ENCODE results near the gene PLXNA4. TPM values are rescaled to one million over a fixed set of nuclear protein-coding genes. Genes with fewer than 3 reads are reported as not detected.

PLXNA4 gene
- total RNA-seq, 2 experiments from 2014 or later: 0.18 to 0.70 TPM

DNA sequence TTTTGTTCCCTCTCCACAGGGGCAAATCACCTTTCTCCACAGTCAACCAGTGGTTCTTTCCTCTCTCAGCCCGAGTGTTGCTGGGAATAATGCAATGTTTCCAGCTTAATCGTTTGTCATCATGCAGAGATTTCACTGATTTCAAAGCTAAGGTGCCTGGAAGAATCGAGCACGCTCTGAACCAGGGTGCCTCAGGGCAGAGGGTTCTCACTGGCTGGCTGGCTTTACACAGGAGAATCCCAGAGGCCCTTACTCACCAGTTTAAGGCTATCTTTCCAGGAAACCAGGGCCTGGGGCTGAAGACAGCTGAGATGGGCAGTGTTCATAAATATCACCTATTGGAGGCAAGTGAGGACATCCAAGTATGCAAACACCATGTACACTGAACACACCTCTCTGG lies 21.8 kb downstream of the PLXNA4 start:
- DNase-seq (no peak), ATAC-seq (no peak)
- no peak overlapping the region for H3K4me3 Mint-ChIP-seq
- POLR2A ChIA-PET: no interaction called here
- CTCF ChIA-PET: interaction anchor here (0.8 to 1.1 kb wide), 2 partner anchors 26 to 236 kb away, joined by 3 read pairs; no protein-coding TSS in a partner anchor
- H3K9me3 Mint-ChIP-seq: peaks cover 15% of the 10 kb centered on the region
- H3K4me1 Mint-ChIP-seq (ENCODE audit: low read depth): peaks cover 4% of the 10 kb centered on the region
- no peak overlapping the region for H3K27ac Mint-ChIP-seq
- H3K36me3 Mint-ChIP-seq (ENCODE audit: low read depth): peaks cover 2% of the 10 kb centered on the region
- H3K27me3 Mint-ChIP-seq: no peaks in the 10 kb centered on the region
- no peak for TF ChIP-seq CTCF (IDR thresholded peaks at IDR 0.05)
- intact Hi-C loops (cut with micrococcal nuclease): no loop called here

GRCh38 chr7:132553031-132553430 lies 23.2 kb downstream of the PLXNA4 start:
- Mint-ChIP-seq H3K4me1 (ENCODE audit: low read depth) (peaks cover 4% of the 10 kb centered on the region), H3K27me3 (no peaks in the 10 kb centered on the region), H3K4me3 (no peak overlapping the region), H3K9me3 (peaks cover 15% of the 10 kb centered on the region), H3K36me3 (ENCODE audit: low read depth) (peaks cover 2% of the 10 kb centered on the region), H3K27ac (no peak overlapping the region)
- CTCF ChIA-PET: interaction anchor here (1.4 kb wide), 1 partner anchor 28 kb away, joined by 4 read pairs; no protein-coding TSS in a partner anchor
- POLR2A ChIA-PET: no interaction called here
- intact Hi-C loops (cut with micrococcal nuclease): no loop called here
- ATAC-seq (no peak), DNase-seq (no peak)
- TF ChIP-seq CTCF (IDR thresholded peaks at IDR 0.05): no peak

GRCh38 chr7:132551886-132552285 lies 24.4 kb downstream of the PLXNA4 start:
- ATAC-seq (no peak), DNase-seq (no peak)
- H3K36me3 Mint-ChIP-seq (ENCODE audit: low read depth): peaks cover 2% of the 10 kb centered on the region
- no peaks in the 10 kb centered on the region for H3K27me3 Mint-ChIP-seq
- H3K4me3 Mint-ChIP-seq: no peak overlapping the region
- H3K27ac Mint-ChIP-seq: no peak overlapping the region
- POLR2A ChIA-PET: no interaction called here
- TF ChIP-seq CTCF (IDR thresholded peaks at IDR 0.05): no peak
- CTCF ChIA-PET: interaction anchor here (1.4 kb wide), 1 partner anchor 29 kb away, joined by 4 read pairs; no protein-coding TSS in a partner anchor
- H3K4me1 Mint-ChIP-seq (ENCODE audit: low read depth): no peaks in the 10 kb centered on the region
- intact Hi-C loops (cut with micrococcal nuclease): no loop called here
- H3K9me3 Mint-ChIP-seq: peaks cover 15% of the 10 kb centered on the region

DNA sequence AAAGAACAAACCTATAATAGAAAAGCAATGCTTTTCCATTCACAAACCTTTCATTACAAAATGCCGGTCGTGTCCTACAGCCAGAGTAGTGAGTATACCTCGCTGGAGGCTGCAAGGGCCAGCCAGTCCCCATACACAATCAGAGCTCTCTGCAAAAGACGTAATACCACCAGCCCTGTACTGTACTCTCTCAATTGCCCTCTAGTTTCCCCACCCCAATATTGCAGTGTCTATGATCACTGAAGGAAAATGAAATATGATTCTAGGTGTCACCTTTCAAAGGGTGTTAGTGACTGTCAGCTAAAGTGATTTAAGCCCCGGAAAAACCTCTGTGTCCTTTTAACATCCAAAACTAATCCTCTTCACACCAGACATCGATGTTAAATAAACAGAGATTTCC lies 24.8 kb downstream of the PLXNA4 start:
- Mint-ChIP-seq H3K4me1 (ENCODE audit: low read depth) (no peaks in the 10 kb centered on the region), H3K9me3 (peaks cover 15% of the 10 kb centered on the region), H3K27ac (no peak overlapping the region), H3K36me3 (ENCODE audit: low read depth) (peaks cover 2% of the 10 kb centered on the region), H3K4me3 (no peak overlapping the region), H3K27me3 (no peaks in the 10 kb centered on the region)
- POLR2A ChIA-PET: no interaction called here
- intact Hi-C loops (cut with micrococcal nuclease): no loop called here
- DNase-seq (no peak), ATAC-seq (no peak)
- CTCF ChIA-PET: interaction anchor here (1.0 to 1.4 kb wide), 2 partner anchors 30 to 157 kb away, joined by 3 to 4 read pairs; no protein-coding TSS in a partner anchor
- TF ChIP-seq CTCF (IDR thresholded peaks at IDR 0.05): no peak

DNA sequence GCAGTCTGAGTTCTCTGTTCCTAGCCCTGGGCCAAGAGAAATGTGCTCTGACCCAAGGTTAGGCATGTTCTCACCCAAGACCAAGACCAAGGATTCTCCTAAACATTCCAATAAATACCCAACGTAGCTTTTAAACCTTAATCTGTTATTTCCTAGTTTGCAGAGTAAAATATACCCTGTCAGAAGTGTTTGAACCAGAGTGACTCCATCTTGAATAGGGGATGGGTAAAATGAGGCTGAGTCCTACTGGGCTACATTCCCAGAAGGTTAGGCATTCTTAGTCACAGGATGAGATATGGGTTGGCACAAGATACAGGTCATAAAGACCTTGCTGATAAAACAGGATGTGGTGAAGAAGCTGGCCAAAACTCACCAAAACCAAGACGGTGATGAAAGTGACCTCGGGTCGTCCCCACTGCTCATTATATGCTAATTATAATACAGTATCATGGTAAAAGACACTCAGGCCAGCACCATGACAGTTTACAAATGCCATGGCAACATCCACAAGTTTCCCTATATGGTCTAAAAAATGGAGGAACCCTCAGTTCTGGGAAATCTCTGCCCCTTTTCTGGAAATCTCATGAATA lies 27.7 kb downstream of the PLXNA4 start:
- no peak for TF ChIP-seq CTCF (IDR thresholded peaks at IDR 0.05)
- H3K36me3 Mint-ChIP-seq (ENCODE audit: low read depth): peaks cover 2% of the 10 kb centered on the region
- ATAC-seq (peak; percentile 74), DNase-seq (peak; percentile 72)
- H3K4me3 Mint-ChIP-seq: no peak overlapping the region
- H3K9me3 Mint-ChIP-seq: peaks cover 13% of the 10 kb centered on the region
- CTCF ChIA-PET: interaction anchor here (1.0 kb wide), 1 partner anchor 32 kb away, joined by 3 read pairs; no protein-coding TSS in a partner anchor
- intact Hi-C loops (cut with micrococcal nuclease): no loop called here
- POLR2A ChIA-PET: no interaction called here
- H3K27ac Mint-ChIP-seq: no peak overlapping the region
- H3K4me1 Mint-ChIP-seq (ENCODE audit: low read depth): peaks cover 6% of the 10 kb centered on the region
- no peaks in the 10 kb centered on the region for H3K27me3 Mint-ChIP-seq

All from activated CD8-positive, alpha-beta T cell treated with anti-CD3 and anti-CD28 coated beads for 36 hours (primary cell).